Measurements from ENCODE around the gene MTSS2. TPM values are rescaled to one million over a fixed set of nuclear protein-coding genes. Genes with fewer than 3 reads are reported as not detected.
"Not testable (repeated sequence)": the region's sequence is repeated elsewhere in the genome, so short reads cannot be mapped to it uniquely, and the experiment has no call there.

MTSS2 gene
- total RNA-seq, 1 experiment from 2014 or later, result 47.6 TPM

DNA sequence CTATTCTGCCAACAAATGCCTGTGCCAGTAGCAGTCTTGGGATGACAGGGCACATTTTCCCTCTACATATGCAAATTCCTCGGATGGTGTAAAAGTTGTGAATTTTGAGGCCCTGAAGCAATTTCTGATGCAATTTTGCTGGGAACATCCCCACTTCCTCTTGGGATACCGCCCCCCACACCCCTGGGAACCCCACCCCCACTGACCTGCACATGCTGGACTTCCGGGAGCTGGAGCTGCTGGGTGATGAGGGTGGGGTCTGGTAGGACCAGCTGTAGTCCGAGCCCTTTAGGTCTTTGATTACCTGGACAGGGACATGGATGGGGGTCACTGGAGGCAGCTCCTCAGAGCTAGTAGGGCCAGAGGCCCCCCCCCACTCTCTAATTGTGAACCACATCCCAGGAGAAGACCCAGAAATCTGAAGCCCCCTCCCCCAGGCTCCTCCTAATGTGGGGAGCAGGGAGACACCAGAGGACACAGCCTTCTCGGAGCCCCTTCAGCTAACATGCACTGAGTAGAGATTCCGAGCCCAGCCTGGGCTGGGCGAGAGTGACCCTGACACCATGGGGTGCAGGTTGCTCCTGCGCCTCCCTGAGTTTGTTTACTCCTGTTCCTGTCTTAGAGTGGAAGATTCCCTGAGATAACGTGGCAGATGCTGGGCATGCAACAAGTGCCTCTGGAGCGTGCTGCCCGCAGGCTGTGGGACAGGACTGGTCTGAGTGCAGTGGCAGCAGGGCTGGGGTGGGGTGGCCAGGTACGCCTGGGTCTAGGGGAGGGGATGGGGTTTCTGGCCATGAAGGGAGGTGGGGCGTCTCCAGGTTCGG is 9.0 kb downstream of the MTSS2 start:
- TF ChIP-seq, protein P1, sequence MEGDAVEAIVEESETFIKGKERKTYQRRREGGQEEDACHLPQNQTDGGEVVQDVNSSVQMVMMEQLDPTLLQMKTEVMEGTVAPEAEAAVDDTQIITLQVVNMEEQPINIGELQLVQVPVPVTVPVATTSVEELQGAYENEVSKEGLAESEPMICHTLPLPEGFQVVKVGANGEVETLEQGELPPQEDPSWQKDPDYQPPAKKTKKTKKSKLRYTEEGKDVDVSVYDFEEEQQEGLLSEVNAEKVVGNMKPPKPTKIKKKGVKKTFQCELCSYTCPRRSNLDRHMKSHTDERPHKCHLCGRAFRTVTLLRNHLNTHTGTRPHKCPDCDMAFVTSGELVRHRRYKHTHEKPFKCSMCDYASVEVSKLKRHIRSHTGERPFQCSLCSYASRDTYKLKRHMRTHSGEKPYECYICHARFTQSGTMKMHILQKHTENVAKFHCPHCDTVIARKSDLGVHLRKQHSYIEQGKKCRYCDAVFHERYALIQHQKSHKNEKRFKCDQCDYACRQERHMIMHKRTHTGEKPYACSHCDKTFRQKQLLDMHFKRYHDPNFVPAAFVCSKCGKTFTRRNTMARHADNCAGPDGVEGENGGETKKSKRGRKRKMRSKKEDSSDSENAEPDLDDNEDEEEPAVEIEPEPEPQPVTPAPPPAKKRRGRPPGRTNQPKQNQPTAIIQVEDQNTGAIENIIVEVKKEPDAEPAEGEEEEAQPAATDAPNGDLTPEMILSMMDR (conservative IDR thresholded peaks at IDR 0.05; ENCODE audit: low read depth, low read length), result no peak
- Histone ChIP-seq H3K36me3 (ENCODE audit: insufficient read depth, low read length, poor library complexity, severe bottlenecking) (peaks cover 55% of the 10 kb centered on the region), H3K9me3 (ENCODE audit: low read depth, low read length, poor library complexity, severe bottlenecking) (no peaks in the 10 kb centered on the region), H3K4me1 (ENCODE audit: insufficient read depth, low read length, poor library complexity, severe bottlenecking) (peaks cover 4% of the 10 kb centered on the region), H3K4me3 (ENCODE audit: low read depth, low read length, poor library complexity, severe bottlenecking) (no peak overlapping the region), H3K27ac (ENCODE audit: low read depth, low read length, poor library complexity, severe bottlenecking) (peak overlapping the region; percentile 23), H3K27me3 (replicated peaks; ENCODE audit: insufficient read depth, low read depth, low read length, poor library complexity) (no peaks in the 10 kb centered on the region)
- ChIA-PET CTCF (no interaction called here), POLR2A (ENCODE audit: low non-redundant PET) (no interaction called here)
- DNase-seq (ENCODE audit: low spot score), result no peak
- intact Hi-C loops (cut with micrococcal nuclease; ENCODE audit: unreplicated experiment), result no loop called here
- BruUV-seq (replicated peaks), result no TSS peak

DNA sequence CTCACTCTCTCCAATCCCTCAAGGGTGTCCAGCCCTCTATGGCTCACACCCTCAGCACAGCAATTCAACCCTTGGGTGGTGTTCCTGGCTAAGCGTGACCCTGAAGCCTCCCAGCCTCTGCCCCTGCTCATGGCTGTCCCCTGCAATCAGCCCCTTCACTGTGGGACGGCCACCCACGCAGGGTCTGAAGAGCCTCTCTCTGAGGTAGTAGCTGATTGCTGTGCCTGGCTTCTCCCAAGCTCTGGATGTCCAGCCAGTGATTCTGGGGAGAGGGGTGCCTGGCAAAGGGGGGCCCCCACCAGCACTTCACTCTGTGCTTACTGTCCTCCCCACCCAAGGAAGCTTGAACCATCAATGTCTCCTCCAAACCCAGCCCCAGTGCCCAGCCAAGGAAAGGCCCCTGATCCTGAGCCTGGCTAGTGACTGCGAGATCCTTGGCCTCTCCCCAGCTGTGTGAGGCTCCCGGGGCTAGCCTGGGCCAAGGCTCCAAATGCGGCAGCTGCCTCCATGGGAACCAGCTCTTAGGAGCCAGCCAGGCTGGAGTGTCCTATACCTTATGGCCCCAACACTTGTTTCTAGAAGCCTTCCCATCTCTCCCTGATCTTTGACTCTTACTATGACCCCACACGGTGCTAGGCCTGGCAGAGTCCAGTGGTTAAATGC is 9.9 kb downstream of the MTSS2 start:
- intact Hi-C loops (cut with micrococcal nuclease; ENCODE audit: unreplicated experiment), result no loop called here
- no peaks in the 10 kb centered on the region for H3K27me3 ChIP-seq (replicated peaks; ENCODE audit: insufficient read depth, low read depth, low read length, poor library complexity)
- TF ChIP-seq EZH2 (IDR thresholded peaks at IDR 0.05; ENCODE audit: borderline replicate concordance, low read depth, low read length, poor library complexity, severe bottlenecking), result no peak
- TF ChIP-seq, protein P1 (conservative IDR thresholded peaks at IDR 0.05; ENCODE audit: low read depth, low read length), result no peak
- ChIA-PET POLR2A (ENCODE audit: low non-redundant PET) (no interaction called here), CTCF (no interaction called here)
- no peak overlapping the region for H3K27ac ChIP-seq (ENCODE audit: low read depth, low read length, poor library complexity, severe bottlenecking)
- H3K4me1 ChIP-seq (ENCODE audit: insufficient read depth, low read length, poor library complexity, severe bottlenecking), result peaks cover 4% of the 10 kb centered on the region
- H3K9me3 ChIP-seq (ENCODE audit: low read depth, low read length, poor library complexity, severe bottlenecking), result no peaks in the 10 kb centered on the region
- no peak for DNase-seq (ENCODE audit: low spot score)
- peaks cover 62% of the 10 kb centered on the region for H3K36me3 ChIP-seq (ENCODE audit: insufficient read depth, low read length, poor library complexity, severe bottlenecking)
- BruUV-seq (replicated peaks), result no TSS peak
- no peak overlapping the region for H3K4me3 ChIP-seq (ENCODE audit: low read depth, low read length, poor library complexity, severe bottlenecking)

DNA sequence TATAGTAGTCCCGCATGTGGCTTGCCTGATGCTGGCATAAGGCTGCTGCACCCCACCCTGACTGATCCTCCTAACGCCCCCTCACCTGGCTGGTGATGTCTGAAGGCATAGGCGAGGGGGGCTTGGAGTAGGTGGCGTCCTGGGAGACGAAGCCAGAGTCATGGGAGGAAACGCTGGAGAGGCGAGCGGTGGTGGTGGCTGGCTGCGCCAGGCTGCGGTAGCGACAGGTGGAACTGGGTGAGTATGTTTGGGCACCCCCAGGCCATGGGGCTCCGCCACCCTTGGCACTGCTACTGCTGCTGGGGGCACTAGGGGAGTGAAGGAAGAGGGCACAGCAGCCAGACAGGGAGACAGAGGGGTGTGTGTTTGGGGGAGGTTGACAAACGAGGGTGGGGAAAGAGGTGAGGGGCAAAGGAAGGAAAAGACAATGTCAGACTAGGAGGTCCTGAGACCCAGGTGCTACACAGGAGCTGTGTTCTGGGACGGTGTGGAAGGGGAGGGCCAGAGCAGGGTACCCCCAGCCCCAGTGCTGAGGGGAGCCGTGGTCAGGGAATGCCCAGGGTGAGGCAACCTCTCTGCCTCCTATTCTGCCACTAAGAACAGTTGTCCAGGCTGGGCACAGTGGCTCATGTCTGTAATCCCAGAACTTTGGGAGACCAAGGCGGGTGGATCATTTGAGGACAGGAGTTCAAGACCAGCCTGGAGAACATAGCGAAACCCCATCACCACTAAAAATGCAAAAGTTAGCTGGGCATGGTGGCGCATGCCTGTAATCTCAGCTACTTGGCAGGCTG is 11.4 kb downstream of the MTSS2 start:
- H3K4me1 ChIP-seq (ENCODE audit: insufficient read depth, low read length, poor library complexity, severe bottlenecking), result no peaks in the 10 kb centered on the region
- TF ChIP-seq EZH2 (IDR thresholded peaks at IDR 0.05; ENCODE audit: borderline replicate concordance, low read depth, low read length, poor library complexity, severe bottlenecking), result no peak
- ChIA-PET POLR2A (ENCODE audit: low non-redundant PET) (no interaction called here), CTCF (no interaction called here)
- intact Hi-C loops (cut with micrococcal nuclease; ENCODE audit: unreplicated experiment), result no loop called here
- peaks cover 64% of the 10 kb centered on the region for H3K36me3 ChIP-seq (ENCODE audit: insufficient read depth, low read length, poor library complexity, severe bottlenecking)
- no peak overlapping the region for H3K27ac ChIP-seq (ENCODE audit: low read depth, low read length, poor library complexity, severe bottlenecking)
- DNase-seq (ENCODE audit: low spot score), result no peak
- H3K9me3 ChIP-seq (ENCODE audit: low read depth, low read length, poor library complexity, severe bottlenecking), result no peaks in the 10 kb centered on the region
- no TSS peak for BruUV-seq (replicated peaks)
- no peaks in the 10 kb centered on the region for H3K27me3 ChIP-seq (replicated peaks; ENCODE audit: insufficient read depth, low read depth, low read length, poor library complexity)
- no peak overlapping the region for H3K4me3 ChIP-seq (ENCODE audit: low read depth, low read length, poor library complexity, severe bottlenecking)

DNA sequence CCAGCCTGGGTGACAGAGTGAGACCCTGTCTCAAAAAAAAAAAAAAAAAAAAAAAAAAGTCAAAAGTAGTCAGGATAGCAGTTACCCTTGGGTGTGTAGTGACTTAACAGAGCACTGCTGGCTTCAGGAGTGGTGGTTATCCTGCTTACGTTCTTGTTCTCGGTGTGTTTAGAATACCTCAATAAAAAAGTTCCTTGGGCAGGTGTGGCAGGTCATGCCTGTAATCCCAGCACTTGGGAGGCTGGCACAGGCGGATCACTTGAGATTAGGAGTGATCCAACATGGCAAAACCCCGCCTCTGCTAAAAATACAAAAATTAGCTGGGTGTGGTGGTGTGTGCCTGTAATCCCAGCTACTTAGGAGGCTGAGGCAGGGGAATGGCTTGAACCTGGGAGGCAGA is 14.9 kb downstream of the MTSS2 start:
- H3K4me3 ChIP-seq (ENCODE audit: low read depth, low read length, poor library complexity, severe bottlenecking); intact Hi-C loops (cut with micrococcal nuclease; ENCODE audit: unreplicated experiment); CTCF ChIA-PET; H3K27ac ChIP-seq (ENCODE audit: low read depth, low read length, poor library complexity, severe bottlenecking); H3K9me3 ChIP-seq (ENCODE audit: low read depth, low read length, poor library complexity, severe bottlenecking); DNase-seq (ENCODE audit: low spot score); BruUV-seq (replicated peaks); H3K4me1 ChIP-seq (ENCODE audit: insufficient read depth, low read length, poor library complexity, severe bottlenecking); H3K27me3 ChIP-seq (replicated peaks; ENCODE audit: insufficient read depth, low read depth, low read length, poor library complexity): not testable (repeated sequence)
- POLR2A ChIA-PET (ENCODE audit: low non-redundant PET), result interaction anchor here (0.7 kb wide), 1 partner anchor 15 kb away, joined by 14 read pairs; no protein-coding TSS in a partner anchor
- peaks cover 61% of the 10 kb centered on the region for H3K36me3 ChIP-seq (ENCODE audit: insufficient read depth, low read length, poor library complexity, severe bottlenecking)
